ENCODE results near the gene CASP4. TPM values are rescaled to one million over a fixed set of nuclear protein-coding genes. Genes with fewer than 3 reads are reported as not detected.
"Not testable (repeated sequence)": the region's sequence is repeated elsewhere in the genome, so short reads cannot be mapped to it uniquely, and the experiment has no call there.

The CASP4 gene
- total and polyA plus RNA-seq, 4 donors = 63.0 to 188 (median 129) TPM

DNA sequence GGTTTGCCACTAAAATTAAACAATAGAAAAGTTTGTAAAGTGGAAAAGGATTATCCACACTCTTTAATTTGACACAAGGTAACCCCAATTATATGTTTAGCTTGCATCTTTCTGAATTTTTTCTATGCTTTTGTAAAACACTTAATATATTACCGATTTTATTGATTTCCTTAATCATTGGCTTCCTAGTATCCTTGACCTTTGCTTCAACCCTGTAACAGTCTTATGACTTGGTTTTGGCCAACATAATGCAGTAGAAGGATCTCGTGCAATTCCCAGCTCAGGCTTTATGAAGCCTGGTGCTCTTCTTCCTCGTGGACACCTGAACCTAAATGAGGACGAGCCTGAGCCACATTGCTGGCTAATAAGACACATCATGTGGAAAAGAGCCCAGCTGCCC is 23.6 kb upstream of the CASP4 start:
- TF ChIP-seq, protein P1, sequence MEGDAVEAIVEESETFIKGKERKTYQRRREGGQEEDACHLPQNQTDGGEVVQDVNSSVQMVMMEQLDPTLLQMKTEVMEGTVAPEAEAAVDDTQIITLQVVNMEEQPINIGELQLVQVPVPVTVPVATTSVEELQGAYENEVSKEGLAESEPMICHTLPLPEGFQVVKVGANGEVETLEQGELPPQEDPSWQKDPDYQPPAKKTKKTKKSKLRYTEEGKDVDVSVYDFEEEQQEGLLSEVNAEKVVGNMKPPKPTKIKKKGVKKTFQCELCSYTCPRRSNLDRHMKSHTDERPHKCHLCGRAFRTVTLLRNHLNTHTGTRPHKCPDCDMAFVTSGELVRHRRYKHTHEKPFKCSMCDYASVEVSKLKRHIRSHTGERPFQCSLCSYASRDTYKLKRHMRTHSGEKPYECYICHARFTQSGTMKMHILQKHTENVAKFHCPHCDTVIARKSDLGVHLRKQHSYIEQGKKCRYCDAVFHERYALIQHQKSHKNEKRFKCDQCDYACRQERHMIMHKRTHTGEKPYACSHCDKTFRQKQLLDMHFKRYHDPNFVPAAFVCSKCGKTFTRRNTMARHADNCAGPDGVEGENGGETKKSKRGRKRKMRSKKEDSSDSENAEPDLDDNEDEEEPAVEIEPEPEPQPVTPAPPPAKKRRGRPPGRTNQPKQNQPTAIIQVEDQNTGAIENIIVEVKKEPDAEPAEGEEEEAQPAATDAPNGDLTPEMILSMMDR (IDR thresholded peaks at IDR 0.05; ENCODE audit: control extremely low read depth, extremely low read depth) = no peak
- 95% methylated on average over 4 of the region's 4 CpGs for WGBS, 2 donors
- Histone ChIP-seq H3K27me3 (ENCODE audit: control insufficient read depth in 3 of 3, insufficient read depth in 3 of 3, low read length in 2 of 3) (no peaks in the 10 kb centered on the region), H3K27ac (ENCODE audit: low read depth in 1 of 2, low read length in 1 of 2) (no peak overlapping the region), H3K4me3 (no peak overlapping the region), H3K9ac (ENCODE audit: insufficient read depth in 1 of 2, low read length in 2 of 2) (no peak overlapping the region), H3K4me1 (ENCODE audit: control insufficient read depth in 5 of 5, insufficient read depth in 5 of 5, low read length in 5 of 5) (no peaks in the 10 kb centered on the region), H3K36me3 (ENCODE audit: control insufficient read depth in 4 of 4, insufficient read depth in 4 of 4, low read length in 4 of 4) (no peaks in the 10 kb centered on the region), H3K9me3 (ENCODE audit: control insufficient read depth in 4 of 4, insufficient read depth in 3 of 4, low read length in 3 of 4) (peaks cover 0 to 2% (median 0%) of the 10 kb centered on the region in 4 donors)
- no peak for DNase-seq
- ATAC-seq (ENCODE audit: insufficient read depth, low FRiP score) = no peak

DNA sequence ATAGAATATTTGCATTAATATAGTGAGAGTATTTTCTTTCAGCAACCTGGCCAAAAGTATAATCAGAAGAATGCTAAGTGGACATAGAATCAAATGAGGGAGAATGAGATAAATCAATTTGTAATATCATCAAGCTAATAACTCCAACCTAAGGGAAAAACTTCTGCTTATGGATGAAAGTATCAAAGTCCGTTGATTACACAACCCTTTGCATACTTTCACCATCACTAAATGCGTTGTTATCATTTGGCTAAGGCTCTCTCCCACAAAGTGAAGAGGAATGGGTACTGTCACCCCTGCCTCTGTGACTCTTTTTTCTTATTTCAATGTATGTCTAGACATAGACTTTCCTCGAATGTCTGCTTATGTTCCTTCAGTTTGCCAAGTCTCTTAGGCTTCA is 16.4 kb upstream of the CASP4 start:
- H3K9ac ChIP-seq (ENCODE audit: insufficient read depth in 1 of 2, low read length in 2 of 2) = no peak overlapping the region
- H3K9me3 ChIP-seq (ENCODE audit: control insufficient read depth in 4 of 4, insufficient read depth in 3 of 4, low read length in 3 of 4) = no peaks in the 10 kb centered on the region
- TF ChIP-seq, protein P1 (IDR thresholded peaks at IDR 0.05; ENCODE audit: control extremely low read depth, extremely low read depth) = no peak
- no peaks in the 10 kb centered on the region for H3K36me3 ChIP-seq (ENCODE audit: control insufficient read depth in 4 of 4, insufficient read depth in 4 of 4, low read length in 4 of 4)
- no peak overlapping the region for H3K4me3 ChIP-seq
- no peaks in the 10 kb centered on the region for H3K27me3 ChIP-seq (ENCODE audit: control insufficient read depth in 3 of 3, insufficient read depth in 3 of 3, low read length in 2 of 3)
- DNase-seq (no peak), ATAC-seq (ENCODE audit: insufficient read depth, low FRiP score) (no peak)
- no peak overlapping the region for H3K27ac ChIP-seq (ENCODE audit: low read depth in 1 of 2, low read length in 1 of 2)
- 68 to 71% methylated on average over 3 of the region's 3 CpGs for WGBS, 2 donors
- no peaks in the 10 kb centered on the region for H3K4me1 ChIP-seq (ENCODE audit: control insufficient read depth in 5 of 5, insufficient read depth in 5 of 5, low read length in 5 of 5)

DNA sequence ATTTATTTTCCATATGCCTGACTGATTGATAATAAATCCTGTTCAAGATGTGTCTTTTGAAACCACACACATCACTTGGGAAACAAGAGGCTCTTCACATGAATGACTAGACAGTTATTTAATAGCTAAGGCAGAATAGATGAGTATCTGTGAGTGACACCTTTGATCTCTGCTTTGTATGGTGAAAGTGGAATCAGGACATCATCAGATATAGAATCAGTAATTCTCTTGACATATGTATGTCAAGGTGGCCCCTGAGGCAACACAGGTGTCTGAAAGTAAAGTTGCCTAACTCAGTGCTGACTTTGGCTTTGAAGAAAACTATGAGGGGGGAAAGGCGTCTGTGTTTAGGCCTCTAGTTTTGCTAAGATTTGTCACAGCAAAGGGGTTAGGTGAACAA is 11.5 kb upstream of the CASP4 start:
- no peak for DNase-seq
- no peak for ATAC-seq (ENCODE audit: insufficient read depth, low FRiP score)
- H3K27ac ChIP-seq (ENCODE audit: low read depth in 1 of 2, low read length in 1 of 2) = no peak overlapping the region
- 93 to 97% methylated on average over 1 of the region's 1 CpG for WGBS, 2 donors
- no peak overlapping the region for H3K4me3 ChIP-seq
- H3K36me3 ChIP-seq (ENCODE audit: control insufficient read depth in 4 of 4, insufficient read depth in 4 of 4, low read length in 4 of 4) = no peaks in the 10 kb centered on the region
- H3K4me1 ChIP-seq (ENCODE audit: control insufficient read depth in 5 of 5, insufficient read depth in 5 of 5, low read length in 5 of 5) = no peaks in the 10 kb centered on the region
- H3K9ac ChIP-seq (ENCODE audit: insufficient read depth in 1 of 2, low read length in 2 of 2) = no peak overlapping the region
- no peaks in the 10 kb centered on the region for H3K9me3 ChIP-seq (ENCODE audit: control insufficient read depth in 4 of 4, insufficient read depth in 3 of 4, low read length in 3 of 4)
- TF ChIP-seq, protein P1 (IDR thresholded peaks at IDR 0.05; ENCODE audit: control extremely low read depth, extremely low read depth) = no peak
- H3K27me3 ChIP-seq (ENCODE audit: control insufficient read depth in 3 of 3, insufficient read depth in 3 of 3, low read length in 2 of 3) = no peaks in the 10 kb centered on the region

DNA sequence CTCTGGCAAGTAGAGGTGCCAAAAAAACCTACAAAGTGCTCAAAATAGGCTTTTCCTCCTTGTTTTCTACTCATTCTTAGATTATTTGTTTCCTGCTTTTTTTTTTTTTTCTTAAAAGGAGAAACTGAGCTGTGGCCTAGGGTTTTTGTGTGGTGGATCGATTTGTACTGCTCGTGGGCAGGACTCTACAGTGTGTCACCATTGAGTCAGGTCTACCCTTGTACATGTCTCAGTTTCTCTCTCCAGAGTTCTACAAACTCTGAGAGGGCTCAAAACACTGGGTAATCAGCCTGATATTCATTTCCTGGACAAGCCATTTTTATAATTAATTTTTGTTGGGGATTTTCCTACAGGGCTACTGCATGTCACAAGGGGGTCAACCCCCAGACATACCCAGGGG is 5.2 kb upstream of the CASP4 start:
- no peak for DNase-seq
- H3K9ac ChIP-seq (ENCODE audit: insufficient read depth in 1 of 2, low read length in 2 of 2) = no peak overlapping the region
- no peak overlapping the region for H3K27ac ChIP-seq (ENCODE audit: low read depth in 1 of 2, low read length in 1 of 2)
- H3K4me3 ChIP-seq = no peak overlapping the region
- H3K27me3 ChIP-seq (ENCODE audit: control insufficient read depth in 3 of 3, insufficient read depth in 3 of 3, low read length in 2 of 3) = no peaks in the 10 kb centered on the region
- TF ChIP-seq, protein P1 (IDR thresholded peaks at IDR 0.05; ENCODE audit: control extremely low read depth, extremely low read depth) = no peak
- H3K36me3 ChIP-seq (ENCODE audit: control insufficient read depth in 4 of 4, insufficient read depth in 4 of 4, low read length in 4 of 4) = no peaks in the 10 kb centered on the region
- WGBS, 2 donors = 91 to 95% methylated on average over 2 of the region's 2 CpGs
- ATAC-seq (ENCODE audit: insufficient read depth, low FRiP score) = no peak
- H3K4me1 ChIP-seq (ENCODE audit: control insufficient read depth in 5 of 5, insufficient read depth in 5 of 5, low read length in 5 of 5) = peaks cover 0 to 3% (median 0%) of the 10 kb centered on the region in 5 donors
- no peaks in the 10 kb centered on the region for H3K9me3 ChIP-seq (ENCODE audit: control insufficient read depth in 4 of 4, insufficient read depth in 3 of 4, low read length in 3 of 4)

DNA sequence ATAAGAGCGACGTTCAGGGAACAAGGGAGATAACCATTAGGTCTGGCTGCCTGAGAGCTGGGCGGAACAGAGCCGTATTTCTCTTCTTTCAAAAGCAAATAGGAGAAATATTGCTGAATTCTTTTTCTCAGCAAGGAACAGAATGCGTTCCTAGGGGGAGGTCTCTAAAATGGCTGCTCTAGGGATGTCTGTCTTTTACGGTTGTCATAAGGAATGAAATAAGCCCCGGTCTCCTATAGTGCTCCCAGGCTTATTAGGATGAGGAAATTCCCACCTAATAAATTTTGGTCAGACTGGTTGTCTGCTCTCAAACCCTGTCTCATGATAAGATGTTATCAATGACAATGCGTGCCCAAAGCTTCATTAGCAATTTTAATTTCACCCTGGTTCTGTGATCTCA is 4.5 kb upstream of the CASP4 start:
- H3K27me3 ChIP-seq (ENCODE audit: control insufficient read depth in 3 of 3, insufficient read depth in 3 of 3, low read length in 2 of 3); H3K4me1 ChIP-seq (ENCODE audit: control insufficient read depth in 5 of 5, insufficient read depth in 5 of 5, low read length in 5 of 5); H3K4me3 ChIP-seq; H3K27ac ChIP-seq (ENCODE audit: low read depth in 1 of 2, low read length in 1 of 2); ATAC-seq (ENCODE audit: insufficient read depth, low FRiP score); H3K9me3 ChIP-seq (ENCODE audit: control insufficient read depth in 4 of 4, insufficient read depth in 3 of 4, low read length in 3 of 4); DNase-seq; H3K36me3 ChIP-seq (ENCODE audit: control insufficient read depth in 4 of 4, insufficient read depth in 4 of 4, low read length in 4 of 4); H3K9ac ChIP-seq (ENCODE audit: insufficient read depth in 1 of 2, low read length in 2 of 2): not testable (repeated sequence)
- WGBS, 2 donors = 97% methylated on average over 8 of the region's 8 CpGs

Data from lung (tissue), 12 donors.